ENCODE results near the gene ENTPD7.
"Not testable (repeated sequence)": the region's sequence is repeated elsewhere in the genome, so short reads cannot be mapped to it uniquely, and the experiment has no call there.

The ENTPD7 gene, protein sequence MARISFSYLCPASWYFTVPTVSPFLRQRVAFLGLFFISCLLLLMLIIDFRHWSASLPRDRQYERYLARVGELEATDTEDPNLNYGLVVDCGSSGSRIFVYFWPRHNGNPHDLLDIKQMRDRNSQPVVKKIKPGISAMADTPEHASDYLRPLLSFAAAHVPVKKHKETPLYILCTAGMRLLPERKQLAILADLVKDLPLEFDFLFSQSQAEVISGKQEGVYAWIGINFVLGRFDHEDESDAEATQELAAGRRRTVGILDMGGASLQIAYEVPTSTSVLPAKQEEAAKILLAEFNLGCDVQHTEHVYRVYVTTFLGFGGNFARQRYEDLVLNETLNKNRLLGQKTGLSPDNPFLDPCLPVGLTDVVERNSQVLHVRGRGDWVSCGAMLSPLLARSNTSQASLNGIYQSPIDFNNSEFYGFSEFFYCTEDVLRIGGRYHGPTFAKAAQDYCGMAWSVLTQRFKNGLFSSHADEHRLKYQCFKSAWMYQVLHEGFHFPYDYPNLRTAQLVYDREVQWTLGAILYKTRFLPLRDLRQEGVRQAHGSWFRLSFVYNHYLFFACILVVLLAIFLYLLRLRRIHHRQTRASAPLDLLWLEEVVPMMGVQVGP

DNA sequence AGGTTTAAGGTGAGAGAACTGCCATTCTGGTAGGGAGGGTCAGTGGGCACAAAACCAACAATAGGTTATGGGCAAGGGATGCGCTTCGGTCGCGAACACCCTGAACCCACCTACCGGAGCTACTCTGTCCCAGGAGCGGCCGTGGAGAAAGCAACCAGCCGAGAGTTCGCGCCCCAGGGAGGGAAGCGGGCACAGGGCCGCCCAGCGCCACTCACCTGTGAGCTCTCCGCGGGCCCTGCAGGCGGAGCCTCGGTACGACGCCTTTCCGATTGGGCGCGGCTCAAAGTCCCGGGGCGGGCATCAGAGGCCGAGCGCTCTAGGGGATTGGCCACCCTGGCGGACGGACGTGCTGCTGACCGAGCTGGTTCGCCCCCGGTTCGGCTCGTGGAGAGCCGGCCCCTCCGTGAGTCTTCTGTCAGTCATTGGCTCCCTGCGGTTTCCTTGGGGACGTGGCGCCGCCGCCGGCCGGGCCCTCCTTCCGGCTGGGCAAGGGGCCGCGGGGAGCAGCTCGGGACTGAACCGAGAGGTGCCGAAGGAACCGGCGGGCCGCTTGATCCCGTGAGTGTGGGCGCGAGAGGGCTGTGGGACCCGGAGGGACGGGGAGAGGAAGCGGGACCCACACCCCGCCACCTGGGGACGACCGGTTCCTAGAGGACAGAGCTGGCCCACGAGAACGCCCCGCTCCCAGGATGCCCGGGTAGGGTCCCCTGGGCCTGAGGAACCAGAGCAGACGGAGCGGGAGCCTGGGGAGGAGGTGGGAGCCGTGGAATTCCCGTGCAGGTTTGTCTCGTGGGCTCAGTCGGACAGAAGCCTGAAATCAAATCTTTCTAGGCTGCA is at the start of gene ENTPD7:
Gene ENTPD7 (plus strand): TSS at position 479 of the 837 bp plus-strand sequence. CDS start 448 bp downstream, outside the sequence.
- peak; percentile 84 to 91 for DNase-seq (ENCODE audit: low read depth in 2 of 2)

DNA sequence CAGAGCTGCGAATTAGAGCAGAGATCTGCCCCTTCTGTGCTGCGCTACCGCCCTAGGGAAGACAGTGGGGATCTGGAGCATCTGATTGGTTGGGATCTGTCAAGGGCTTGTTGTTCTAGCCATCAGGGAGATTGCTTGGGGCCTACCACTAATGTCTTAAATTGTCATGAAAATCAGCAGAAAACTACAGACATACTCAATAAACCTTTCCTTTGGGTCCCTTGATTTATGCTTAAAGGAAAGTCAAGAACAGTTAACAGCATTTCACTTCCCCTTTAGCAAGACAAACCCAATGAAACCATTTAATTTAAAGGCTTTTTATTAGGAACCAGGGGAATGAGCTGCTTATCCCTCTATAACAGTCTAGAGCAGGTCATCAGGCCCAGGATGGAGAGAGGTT is 49.1 kb upstream of the ENTPD7 start:
- DNase-seq (ENCODE audit: low read depth in 2 of 2), result no peak

DNA sequence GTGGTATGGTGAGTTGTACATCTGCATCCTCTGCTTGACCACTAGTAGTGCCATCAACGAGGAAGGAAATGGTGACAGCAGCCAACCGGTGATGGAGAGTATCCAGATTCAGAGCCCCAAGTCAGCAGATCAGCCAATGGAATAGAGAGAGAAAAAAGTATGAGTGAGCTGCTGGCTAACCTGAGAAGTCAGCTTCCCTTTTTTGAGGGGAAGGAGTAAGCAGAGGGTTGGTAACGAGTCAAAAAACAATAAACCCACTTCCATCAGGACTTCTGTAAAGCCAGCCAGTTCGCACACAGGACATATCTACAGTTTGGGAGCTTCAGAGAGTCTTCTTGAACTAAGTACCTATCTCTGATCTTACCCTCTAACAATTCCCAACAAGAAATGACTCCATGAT is 48.0 kb upstream of the ENTPD7 start:
- no peak for DNase-seq (ENCODE audit: low read depth in 2 of 2)

DNA sequence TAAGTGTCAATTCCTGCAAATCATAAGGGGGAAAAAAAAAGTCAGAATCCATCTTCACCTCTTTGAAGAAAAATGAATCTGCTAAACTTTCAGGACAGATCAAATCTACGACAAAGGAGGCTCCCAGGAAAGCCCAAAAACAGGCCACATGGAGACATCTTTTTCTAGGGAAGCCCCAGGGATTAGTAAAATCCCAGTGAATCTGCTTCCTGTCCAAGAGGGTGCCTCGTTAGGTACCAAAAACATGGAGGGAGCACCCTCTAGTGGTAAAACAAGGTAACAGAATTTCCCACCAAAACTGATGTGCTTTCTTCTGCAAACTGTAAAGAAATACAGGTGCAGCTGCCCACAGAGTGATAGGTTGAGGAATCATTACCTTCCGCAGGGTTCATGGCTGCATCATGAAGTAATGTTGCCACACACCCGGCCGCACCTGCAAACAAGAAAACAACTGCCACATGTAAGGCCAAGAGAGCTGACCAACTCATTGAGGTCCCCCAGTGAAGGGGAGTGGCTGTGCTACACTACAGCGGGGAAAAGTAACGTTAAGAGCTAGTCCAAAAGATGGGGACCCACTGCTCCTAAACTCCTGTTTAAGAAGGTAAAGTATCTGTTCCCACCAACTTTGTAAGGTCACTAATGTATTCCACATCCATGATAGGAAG is 47.0 kb upstream of the ENTPD7 start:
- DNase-seq (ENCODE audit: low read depth in 2 of 2), result no peak

DNA sequence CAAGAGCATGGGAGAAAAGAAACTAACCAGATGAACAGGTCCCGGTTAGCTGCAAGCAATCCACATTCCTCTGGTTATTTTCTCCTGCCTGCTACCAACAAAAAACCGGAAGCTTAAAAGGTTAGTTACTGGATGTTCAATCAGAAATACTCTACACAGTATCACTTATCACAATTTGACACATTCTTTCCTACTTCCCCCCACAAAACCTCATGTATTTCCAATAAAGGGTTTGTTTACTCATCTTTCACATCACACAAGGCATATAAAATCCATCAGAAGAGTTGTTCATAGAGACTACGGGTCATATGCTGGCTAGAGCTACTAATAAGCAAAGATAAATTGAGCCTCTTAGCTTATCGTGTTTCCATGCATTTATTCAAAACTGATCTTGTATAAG is 43.9 kb upstream of the ENTPD7 start:
- DNase-seq (ENCODE audit: low read depth in 2 of 2), result no peak

DNA sequence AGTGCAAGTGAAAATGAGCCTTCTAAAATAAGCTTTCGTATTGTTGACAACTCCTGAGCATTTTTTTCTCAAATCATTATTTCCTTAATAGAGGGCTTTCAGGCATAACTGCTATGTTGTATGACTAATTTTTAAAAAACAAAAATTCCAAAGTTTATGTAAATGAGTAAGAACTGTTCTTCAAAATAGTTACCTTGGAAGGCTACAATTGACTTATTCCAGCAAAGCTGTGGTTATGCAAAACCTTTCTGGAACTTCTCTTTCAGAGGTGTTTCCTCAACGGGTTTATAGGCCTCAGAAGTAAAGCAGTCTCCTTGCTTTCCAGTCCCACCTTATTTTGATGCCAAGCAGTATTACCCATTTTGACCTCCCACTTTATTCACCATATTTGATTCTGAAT is 41.6 kb upstream of the ENTPD7 start:
- no peak for DNase-seq (ENCODE audit: low read depth in 2 of 2)

DNA sequence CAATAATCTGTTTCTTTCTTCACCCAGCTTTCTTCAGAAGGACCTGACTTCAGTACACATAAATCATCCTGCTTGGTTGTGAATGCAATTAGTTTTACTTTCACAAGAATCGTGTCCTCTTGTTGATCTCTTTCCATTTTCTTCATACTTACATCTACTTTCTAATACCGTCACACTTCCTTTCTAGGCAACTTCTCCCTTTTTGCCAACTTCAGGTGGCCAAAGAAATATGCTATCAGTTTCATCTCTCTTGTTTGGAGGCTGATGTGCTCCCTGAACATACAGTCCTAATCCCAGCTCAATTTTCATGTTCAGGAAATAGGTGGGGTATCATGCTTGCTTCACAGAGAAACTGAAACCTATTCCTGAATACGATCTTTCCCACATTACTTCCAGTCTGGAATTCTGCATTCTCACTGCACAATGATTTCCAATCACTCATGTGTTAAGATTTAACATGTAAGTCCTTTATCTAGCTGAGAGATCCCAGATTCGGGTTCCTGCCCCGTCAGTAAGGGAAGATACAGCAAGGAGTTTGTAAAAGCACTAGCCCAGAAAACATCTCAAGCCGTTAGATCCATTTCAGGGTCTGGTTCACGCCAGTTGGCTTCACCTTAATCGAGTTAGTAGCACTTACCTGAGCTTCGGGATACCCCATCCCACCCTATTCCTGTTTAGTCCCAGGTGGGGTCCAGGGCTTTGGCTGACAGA is 40.1 kb upstream of the ENTPD7 start:
- no peak for DNase-seq (ENCODE audit: low read depth in 2 of 2)

DNA sequence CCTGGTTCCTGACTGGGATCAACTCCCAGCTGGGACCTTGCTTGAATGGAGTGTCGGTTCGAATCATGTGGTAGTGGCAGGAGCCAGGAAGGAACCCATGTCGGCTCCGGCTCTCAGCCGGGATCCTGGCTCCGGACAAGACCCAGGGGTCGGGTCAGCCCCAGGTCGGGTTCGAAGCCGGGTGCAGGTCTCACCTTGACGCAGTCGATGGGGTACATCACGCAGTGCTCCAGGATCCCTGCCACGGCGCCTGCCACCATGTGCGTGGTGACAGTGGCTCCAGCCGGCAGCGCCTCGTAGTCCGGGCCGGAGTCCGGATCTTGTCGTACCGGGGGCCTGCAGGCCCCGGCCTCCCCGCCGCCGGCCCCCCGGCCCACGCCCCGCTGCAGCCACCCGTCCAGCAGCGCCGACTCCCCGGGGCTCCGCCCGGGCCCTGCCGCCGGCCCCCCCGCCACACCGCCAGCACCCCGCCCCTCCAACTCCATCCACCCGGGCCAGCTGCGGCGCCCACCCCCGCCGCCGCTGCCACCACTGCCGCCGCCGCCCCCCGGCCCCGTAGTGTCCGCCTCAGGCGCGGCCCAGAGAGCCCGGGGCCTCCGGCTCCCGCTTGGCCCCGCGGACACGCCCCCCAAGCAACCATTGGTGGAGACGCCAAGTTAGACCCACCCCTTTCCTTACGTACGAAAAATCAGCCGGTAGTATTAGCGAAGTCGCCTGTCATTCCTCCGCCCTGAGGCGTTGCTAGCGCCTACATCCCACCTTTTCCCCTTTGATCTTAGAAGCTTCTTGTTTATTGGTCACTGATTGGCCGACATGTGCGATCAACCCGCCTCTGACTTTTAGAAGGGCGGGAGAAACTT is 39.2 kb upstream of the ENTPD7 start, which contains the start of gene SLC25A28:
Gene SLC25A28 (minus strand): TSS at position 589 of the 860 bp plus-strand sequence. CDS start 104 bp downstream, at position 485.
- DNase-seq (ENCODE audit: low read depth in 2 of 2), result peak; percentile 80 to 90

DNA sequence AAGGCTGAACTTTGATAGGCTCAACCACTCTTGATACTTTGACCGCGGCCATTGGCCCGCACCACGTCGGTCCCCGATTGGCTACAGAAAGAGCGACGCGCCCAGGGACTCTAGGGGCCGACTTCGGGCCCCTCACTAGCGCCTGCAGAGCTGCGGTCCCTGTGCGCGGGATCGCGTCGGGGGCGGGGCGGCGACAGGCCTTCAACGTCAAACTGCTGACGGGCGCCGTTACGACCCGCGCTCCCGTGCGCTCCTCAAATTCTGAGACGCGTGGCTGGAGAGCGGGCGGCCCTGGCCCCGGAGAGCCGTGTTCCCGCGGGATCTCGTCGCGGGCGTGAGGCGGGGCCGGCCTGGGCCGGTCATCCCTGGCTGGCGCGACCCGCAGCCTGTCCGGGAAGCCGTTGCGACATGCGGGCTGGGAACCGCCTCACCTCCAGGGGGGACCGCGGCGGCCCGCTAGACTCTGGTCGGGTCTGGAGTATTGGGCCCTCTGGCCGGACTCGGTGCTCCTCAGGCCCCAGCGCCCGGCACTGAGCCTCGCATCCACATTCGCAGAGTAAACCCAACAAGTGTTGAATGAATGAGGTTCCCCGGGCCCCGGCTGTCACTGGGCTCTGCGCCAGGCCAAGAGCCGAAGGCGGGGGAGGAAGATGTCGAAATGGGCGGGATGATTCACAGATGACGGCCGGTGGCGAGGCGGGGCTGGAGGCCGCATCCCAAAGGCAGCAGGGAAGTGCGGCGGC is 38.4 kb upstream of the ENTPD7 start:
- peak; percentile 80 to 83 for DNase-seq (ENCODE audit: low read depth in 2 of 2)

DNA sequence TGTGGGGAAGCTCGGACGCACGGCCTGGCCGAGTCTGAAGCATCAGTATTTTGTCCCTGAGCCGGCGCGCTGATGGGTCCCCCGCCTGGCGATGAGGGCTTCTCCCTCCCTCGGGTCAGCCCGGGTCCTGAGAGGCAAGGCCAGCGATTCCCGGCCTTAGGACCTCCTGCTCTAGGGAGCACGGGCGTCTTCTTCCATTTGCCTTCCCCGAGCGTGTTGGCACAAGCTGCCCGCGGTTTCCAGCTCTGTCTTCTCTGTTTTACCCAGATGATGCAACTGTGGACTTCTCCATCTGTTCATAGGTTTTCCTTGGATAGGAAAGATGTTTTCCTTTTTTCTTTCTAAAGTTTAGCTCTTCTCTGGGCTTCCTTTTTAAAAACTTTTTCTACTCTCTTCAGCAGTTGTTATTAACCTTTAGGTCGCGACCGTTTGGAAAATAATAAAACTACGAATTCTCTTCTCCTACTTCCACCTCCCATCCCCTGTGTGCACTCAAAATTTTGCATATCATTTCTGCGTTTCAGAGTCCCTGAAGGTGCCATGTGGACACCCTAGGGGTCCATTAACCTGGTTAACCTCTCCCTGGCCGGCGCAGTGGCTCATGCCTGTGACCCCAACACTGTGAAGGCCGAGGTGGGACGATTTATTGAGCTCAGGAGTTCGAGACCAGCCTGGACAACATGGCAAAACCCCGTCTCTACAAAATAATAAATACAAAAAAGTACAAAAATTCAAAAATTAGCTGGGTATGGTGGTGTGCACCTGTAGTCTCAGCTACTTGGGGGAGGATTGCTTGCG is 37.7 kb upstream of the ENTPD7 start:
- DNase-seq (ENCODE audit: low read depth in 2 of 2), result no peak

DNA sequence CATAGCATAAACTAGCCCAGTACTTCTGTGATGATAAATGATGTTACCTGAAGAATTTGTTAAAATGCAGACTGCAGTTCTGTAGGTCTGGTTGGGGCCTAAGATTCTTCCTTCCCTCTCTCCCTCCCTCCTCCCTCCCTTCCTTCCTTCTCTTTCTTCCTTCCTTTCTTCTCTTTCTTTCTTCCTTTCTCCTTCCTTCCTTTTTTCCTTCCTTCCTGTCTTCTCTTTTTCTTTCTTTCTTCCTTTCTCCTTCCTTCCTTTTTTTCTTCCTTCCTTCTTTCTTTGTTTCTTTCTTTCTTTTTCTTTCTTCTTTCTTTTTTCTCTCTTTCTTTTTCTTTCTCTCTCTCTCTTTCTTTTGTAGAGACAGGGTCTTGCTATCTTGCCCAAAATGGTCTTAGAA is 35.4 kb upstream of the ENTPD7 start:
- DNase-seq (ENCODE audit: low read depth in 2 of 2), result no peak

DNA sequence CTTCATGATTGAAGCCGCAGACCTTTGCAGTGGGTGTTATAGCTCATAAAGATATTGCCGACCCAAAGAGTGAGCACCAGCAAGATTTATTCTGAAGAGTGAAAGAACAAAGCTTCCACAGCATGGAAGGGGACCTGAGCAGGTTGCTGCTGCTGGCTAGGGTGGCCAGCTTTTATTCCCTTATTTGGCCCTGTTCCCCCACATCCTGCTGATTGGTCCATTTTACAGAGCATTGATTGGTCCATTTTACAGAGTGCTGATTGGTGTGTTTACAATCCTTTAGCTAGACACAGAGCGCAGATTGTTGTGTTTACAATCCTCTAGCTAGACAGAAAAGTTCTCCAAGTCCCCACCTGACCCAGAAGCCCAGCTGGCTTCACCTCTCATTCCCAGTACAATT is 34.2 kb upstream of the ENTPD7 start:
- DNase-seq (ENCODE audit: low read depth in 2 of 2), result not testable (repeated sequence)

DNA sequence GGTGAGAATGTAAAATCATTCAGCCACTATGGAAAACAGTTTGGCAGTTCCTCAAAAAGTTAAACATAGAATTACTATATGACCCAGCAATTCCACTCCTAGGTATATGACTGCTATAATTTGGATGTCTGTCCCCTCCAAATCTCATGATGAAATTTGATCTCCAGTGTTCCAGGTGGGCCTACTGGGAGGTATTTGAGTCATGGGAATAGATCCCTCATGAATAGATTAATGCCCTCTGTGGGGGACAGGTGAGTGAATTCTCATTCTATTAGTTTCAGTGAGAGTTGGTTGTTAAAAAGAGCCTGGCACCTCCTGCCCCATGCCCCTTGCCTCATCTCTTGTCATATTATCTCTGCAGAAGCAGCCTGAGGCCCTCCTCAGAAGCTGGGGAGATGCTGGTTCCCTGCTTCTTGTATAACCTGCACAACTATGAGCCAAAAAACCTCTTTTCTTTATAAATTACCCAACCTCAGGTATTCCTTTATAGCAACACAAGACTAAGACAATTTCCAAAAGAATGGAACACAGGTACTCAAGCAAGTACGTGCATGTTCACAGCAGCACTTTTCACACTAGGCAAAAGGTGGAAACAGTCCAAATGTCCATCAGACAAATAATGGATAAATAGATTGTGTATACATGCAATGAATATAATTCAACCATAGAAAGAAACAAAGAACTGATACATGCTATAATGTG is 30.2 kb upstream of the ENTPD7 start:
- DNase-seq (ENCODE audit: low read depth in 2 of 2), result no peak

DNA sequence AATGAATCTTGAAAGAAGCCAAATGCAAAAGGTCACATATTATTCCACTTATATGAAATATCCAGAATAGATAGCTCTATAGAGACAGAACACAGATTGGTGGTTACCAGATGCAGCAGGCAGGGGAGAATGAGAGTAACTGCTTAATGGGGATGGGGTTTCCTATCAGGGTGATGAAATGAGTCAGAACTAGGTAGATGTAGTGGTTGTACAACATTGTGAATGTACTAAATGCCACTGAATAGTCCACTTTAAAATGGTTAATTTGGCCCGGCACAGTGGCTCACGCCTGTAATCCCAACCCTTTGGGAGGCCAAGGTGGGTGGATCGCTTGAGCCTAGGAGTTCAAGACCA is 29.7 kb upstream of the ENTPD7 start:
- DNase-seq (ENCODE audit: low read depth in 2 of 2), result no peak

DNA sequence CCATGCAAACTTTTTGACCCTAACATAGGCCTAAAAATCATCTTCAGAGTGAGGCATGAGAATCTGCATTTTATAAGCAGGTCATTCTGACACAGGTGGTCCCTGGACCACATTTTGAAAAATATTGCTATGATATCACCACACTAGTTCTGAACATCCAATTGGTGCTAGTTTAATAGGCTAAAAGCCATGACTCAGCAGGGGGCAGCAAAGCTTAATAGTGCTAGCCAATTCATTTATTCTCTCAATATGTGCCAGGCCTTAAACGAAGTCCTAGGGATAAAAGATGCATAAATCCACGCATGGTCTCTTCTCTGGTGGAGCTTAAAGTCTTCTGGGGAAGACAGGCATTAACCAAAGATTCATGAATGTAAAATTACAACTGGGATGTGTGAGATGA is 28.9 kb upstream of the ENTPD7 start:
- DNase-seq (ENCODE audit: low read depth in 2 of 2), result no peak

DNA sequence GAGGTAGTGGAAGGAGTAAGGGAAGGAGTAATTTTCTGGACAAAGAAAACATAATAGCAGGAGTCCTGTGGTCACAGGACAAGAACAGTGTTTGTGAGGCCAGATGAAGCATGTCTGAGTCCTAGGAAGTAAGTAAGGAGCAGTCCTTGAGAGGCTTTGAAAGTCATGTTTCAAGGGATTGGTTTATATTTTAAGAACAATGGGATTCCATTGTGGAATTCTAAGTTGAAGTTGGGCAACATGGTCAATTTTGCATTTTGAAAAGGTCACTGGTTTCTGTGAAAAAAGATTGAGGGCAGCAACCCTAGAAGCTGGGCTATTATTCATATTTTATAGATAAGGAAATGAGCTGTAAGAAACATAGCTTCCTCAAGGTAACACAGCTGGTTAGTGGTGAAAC is 28.3 kb upstream of the ENTPD7 start:
- no peak for DNase-seq (ENCODE audit: low read depth in 2 of 2)

DNA sequence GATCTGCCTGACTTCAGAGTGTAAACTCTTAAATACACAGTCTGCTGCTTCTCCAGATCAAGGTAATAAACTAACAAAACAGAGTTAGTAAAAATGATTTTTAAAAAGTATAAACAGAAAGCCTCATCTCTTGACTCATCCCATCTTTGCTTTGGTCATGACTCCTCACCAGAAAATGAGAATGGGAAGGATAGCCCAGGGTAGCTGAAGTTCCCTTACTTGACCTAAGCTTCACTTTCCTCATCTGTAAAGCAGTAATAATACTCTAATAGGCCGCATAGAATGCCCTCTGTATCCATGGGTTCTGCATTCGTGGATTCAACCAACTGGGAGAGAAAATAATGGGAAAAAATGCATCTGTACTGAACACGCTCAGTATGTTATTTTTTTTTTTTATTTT is 27.8 kb upstream of the ENTPD7 start:
- DNase-seq (ENCODE audit: low read depth in 2 of 2), result no peak

DNA sequence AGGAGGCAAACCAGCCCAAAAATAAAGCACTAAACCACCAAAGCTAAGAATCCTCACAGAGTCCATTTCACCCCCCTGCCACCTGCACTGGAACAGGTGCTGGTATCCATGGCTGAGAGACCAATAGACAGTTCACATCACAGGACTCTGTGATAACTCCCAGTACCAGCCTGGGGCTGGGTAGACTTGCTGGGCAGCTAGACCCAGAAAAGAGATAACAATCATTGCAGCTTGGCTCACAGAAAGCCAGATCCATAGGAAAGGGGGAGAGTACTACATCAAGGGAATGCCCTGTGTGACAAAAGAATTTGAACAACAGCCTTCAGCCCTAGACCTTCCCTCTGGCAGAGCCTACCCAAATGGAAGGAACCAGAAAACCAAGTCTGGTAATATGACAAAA is 25.5 kb upstream of the ENTPD7 start:
- DNase-seq (ENCODE audit: low read depth in 2 of 2), result no peak

Data from stimulated activated CD4-positive, alpha-beta T cell treated with anti-CD3 and anti-CD28 coated beads, Interleukin-12 subunit alpha, Interleukin-12 subunit beta, amount 100 ng/mL, for 24 hours (primary cell).